ENCODE data around the gene CPT1C.

- TF ChIP-seq POLR2AphosphoS5 (IDR thresholded peaks at IDR 0.05; ENCODE audit: low read depth, low read length), result no peak
- TF ChIP-seq POLR2A (IDR thresholded peaks at IDR 0.05; ENCODE audit: low read depth, low read length), result no peak
- TF ChIP-seq TAF1 (IDR thresholded peaks at IDR 0.05; ENCODE audit: low read depth, low read length), result no peak
- no peak for TF ChIP-seq SPI1 (IDR thresholded peaks at IDR 0.05; ENCODE audit: low read depth, low read length)
- TF ChIP-seq POU2F2 (IDR thresholded peaks at IDR 0.05; ENCODE audit: low read depth, low read length), result 0 out of 2 replicates have a peak, but pooled peaks have one; percentile 22
These were observed 18.6 kb upstream of the CPT1C start for GRCh38 chr19:49672131-49672919.
